Fibroblast of lung (primary cell): ENCODE data around the gene TUSC7. TPM values are rescaled to one million over a fixed set of nuclear protein-coding genes. Genes with fewer than 3 reads are reported as not detected.

ENCODE experiments used
- DNase-seq, 2 donors: peaks; one replicate each; pipeline versions ENCODE4 v3.0.0 to v3.0.0-alpha.2; 2010; ENCODE audit warnings: low read depth in 2 of 2
- H2AFZ ChIP-seq: 2 replicates; pipeline ENCODE4 v1.5.1; 2012; ENCODE audit warnings: low read length, control low read depth, inconsistent platforms
- H3K27ac ChIP-seq: 2 replicates; pipeline ENCODE4 v1.5.1; 2011; ENCODE audit warnings: low read length, control low read depth; ENCODE audit not compliant: insufficient read depth
- H3K27me3 ChIP-seq: 2 replicates; pipeline ENCODE4 v1.5.1; 2011; ENCODE audit warnings: mild to moderate bottlenecking, low read length; ENCODE audit not compliant: control insufficient read depth, insufficient read depth
- H3K36me3 ChIP-seq: 2 replicates; pipeline ENCODE4 v1.5.1; 2011; ENCODE audit warnings: low read length; ENCODE audit not compliant: control insufficient read depth, insufficient read depth
- H3K4me1 ChIP-seq: 2 replicates; pipeline ENCODE4 v1.5.1; 2011; ENCODE audit warnings: low read length; ENCODE audit not compliant: control insufficient read depth, insufficient read depth; ENCODE audit errors: extremely low read depth
- H3K4me2 ChIP-seq: 2 replicates; pipeline ENCODE4 v1.5.1; 2011; ENCODE audit warnings: low read length, control low read depth; ENCODE audit not compliant: insufficient read depth; ENCODE audit errors: extremely low read depth
- H3K4me3 ChIP-seq, 4 experiments: fragments of 200-600 bp in 1 of 4; sonication (generic) in 1 of 4; replicated peaks in 1 of 4; 2 replicates each; pipeline ENCODE4 v1.5.1; 2011 to 2016; ENCODE audit warnings: low read length in 4 of 4, low read depth in 3 of 4, mild to moderate bottlenecking in 3 of 4, control low read depth in 2 of 4, inconsistent platforms in 1 of 4, mixed read lengths in 1 of 4; ENCODE audit not compliant: insufficient read depth in 1 of 4; ENCODE audit errors: control extremely low read depth in 1 of 4
- H3K79me2 ChIP-seq: 2 replicates; pipeline ENCODE4 v1.5.1; 2012; ENCODE audit warnings: mild to moderate bottlenecking, low read length, inconsistent platforms; ENCODE audit not compliant: control insufficient read depth, insufficient read depth
- H3K9ac ChIP-seq: 2 replicates; pipeline ENCODE4 v1.5.1; 2011; ENCODE audit warnings: mild to moderate bottlenecking, low read length, control low read depth; ENCODE audit not compliant: insufficient read depth
- H3K9me3 ChIP-seq: 2 replicates; pipeline ENCODE4 v1.5.1; 2012; ENCODE audit warnings: low read depth, low read length; ENCODE audit not compliant: control insufficient read depth, insufficient read depth
- H4K20me1 ChIP-seq: 2 replicates; pipeline ENCODE4 v1.5.1; 2011; ENCODE audit warnings: low read length; ENCODE audit not compliant: control insufficient read depth, insufficient read depth; ENCODE audit errors: extremely low read depth
- EZH2 ChIP-seq: IDR thresholded peaks from 2 replicates; pipeline ENCODE4 v1.5.1; 2012; ENCODE audit warnings: low read length, control low read depth, mild to moderate bottlenecking; ENCODE audit errors: missing control alignments
- polyA plus RNA-seq, 2 donors: library from polyadenylated mRNA; depleted of rRNA in 1 of 2; stranded (reverse) in 1 of 2; unstranded in 1 of 2; fragments of >200 nt; gene quantifications; 2 replicates each; pipeline ENCODE4 v1.2.1, GENCODE V29; 2011 to 2012; ENCODE audit warnings: missing spikeins in 1 of 2
- total RNA-seq: library from RNA; depleted of rRNA; stranded (reverse); fragments of >200 nt; gene quantifications from 2 replicates; pipeline ENCODE4 v1.2.1, GENCODE V29; 2014
- TF ChIP-seq, protein P1 (sequence below), 2 donors: IDR thresholded peaks in 1 of 2; conservative IDR thresholded peaks in 1 of 2; 1 replicate in 1 of 2; 2 replicates in 1 of 2; pipeline ENCODE4 v1.5.1; 2011 to 2012; ENCODE audit warnings: low read length in 2 of 2, control low read depth in 1 of 2, inconsistent platforms in 1 of 2, low read depth in 1 of 2, mild to moderate bottlenecking in 1 of 2

The TUSC7 gene
- total and polyA plus RNA-seq, 2 donors (not counting 1 experiment from before 2014, with no cell fraction given), result not detected

DNA sequence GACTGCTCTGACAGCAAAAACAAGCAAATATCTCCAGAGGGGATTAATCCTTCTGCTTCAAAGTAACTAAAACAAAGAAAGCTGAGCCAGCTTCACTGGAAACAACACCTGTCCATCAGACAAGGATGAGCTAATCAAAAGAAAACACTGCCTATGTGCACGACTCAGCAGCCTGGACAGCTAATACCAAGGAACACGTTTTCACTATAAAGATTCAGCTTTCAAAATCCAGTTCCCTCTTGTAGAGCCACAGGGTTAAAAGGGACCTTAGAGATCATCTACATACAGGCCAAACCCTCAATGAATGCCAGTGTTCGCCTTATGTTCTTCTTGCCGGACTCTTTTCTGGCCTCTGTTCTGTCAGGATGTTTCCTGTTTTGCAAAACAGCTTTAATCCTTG is 6.9 kb downstream of the TUSC7 start:
- Histone ChIP-seq H3K36me3 (no peaks in the 10 kb centered on the region), H3K27ac (no peak overlapping the region), H4K20me1 (no peaks in the 10 kb centered on the region), H3K9ac (no peak overlapping the region), H3K9me3 (no peaks in the 10 kb centered on the region), H3K27me3 (no peaks in the 10 kb centered on the region), H3K4me2 (no peak overlapping the region), H3K4me1 (no peaks in the 10 kb centered on the region), H2AFZ (no peak overlapping the region), H3K79me2 (no peaks in the 10 kb centered on the region), H3K4me3 (no peak overlapping the region)
- TF ChIP-seq EZH2, result no peak
- TF ChIP-seq, protein P1, sequence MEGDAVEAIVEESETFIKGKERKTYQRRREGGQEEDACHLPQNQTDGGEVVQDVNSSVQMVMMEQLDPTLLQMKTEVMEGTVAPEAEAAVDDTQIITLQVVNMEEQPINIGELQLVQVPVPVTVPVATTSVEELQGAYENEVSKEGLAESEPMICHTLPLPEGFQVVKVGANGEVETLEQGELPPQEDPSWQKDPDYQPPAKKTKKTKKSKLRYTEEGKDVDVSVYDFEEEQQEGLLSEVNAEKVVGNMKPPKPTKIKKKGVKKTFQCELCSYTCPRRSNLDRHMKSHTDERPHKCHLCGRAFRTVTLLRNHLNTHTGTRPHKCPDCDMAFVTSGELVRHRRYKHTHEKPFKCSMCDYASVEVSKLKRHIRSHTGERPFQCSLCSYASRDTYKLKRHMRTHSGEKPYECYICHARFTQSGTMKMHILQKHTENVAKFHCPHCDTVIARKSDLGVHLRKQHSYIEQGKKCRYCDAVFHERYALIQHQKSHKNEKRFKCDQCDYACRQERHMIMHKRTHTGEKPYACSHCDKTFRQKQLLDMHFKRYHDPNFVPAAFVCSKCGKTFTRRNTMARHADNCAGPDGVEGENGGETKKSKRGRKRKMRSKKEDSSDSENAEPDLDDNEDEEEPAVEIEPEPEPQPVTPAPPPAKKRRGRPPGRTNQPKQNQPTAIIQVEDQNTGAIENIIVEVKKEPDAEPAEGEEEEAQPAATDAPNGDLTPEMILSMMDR (conservative IDR thresholded peaks at IDR 0.05 in 1 of 2, IDR thresholded peaks at IDR 0.05 in 1 of 2; ENCODE audit: low read depth in 1 of 2, low read length in 2 of 2), result no peak
- DNase-seq, result no peak

DNA sequence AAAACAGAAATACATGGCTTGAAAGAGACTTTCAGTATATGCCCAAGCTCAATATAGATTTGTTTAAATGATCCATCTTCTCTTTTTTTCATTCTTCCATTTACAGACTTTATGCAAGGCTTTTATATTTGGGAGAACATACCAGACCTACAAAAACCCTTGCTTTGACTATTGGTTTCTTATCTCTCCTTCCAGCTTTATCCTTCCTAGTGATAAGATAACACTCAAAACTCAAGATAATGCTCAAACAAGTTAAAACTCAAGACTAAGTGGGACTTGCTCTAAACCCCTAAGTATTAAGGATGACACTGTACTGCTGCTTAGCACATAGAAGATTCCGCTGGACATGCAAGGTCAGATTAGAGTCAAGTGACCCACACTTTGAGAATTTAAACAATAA is 8.0 kb downstream of the TUSC7 start:
- H3K27ac ChIP-seq, result no peak overlapping the region
- no peak overlapping the region for H3K9ac ChIP-seq
- no peak overlapping the region for H3K4me3 ChIP-seq
- no peak for DNase-seq
- H3K4me1 ChIP-seq, result no peaks in the 10 kb centered on the region
- H4K20me1 ChIP-seq, result no peaks in the 10 kb centered on the region
- H3K79me2 ChIP-seq, result no peaks in the 10 kb centered on the region
- no peak overlapping the region for H2AFZ ChIP-seq
- H3K9me3 ChIP-seq, result no peaks in the 10 kb centered on the region
- TF ChIP-seq EZH2, result no peak
- TF ChIP-seq, protein P1 (conservative IDR thresholded peaks at IDR 0.05 in 1 of 2, IDR thresholded peaks at IDR 0.05 in 1 of 2; ENCODE audit: low read depth in 1 of 2, low read length in 2 of 2), result no peak
- no peak overlapping the region for H3K4me2 ChIP-seq
- no peaks in the 10 kb centered on the region for H3K27me3 ChIP-seq
- H3K36me3 ChIP-seq, result no peaks in the 10 kb centered on the region

DNA sequence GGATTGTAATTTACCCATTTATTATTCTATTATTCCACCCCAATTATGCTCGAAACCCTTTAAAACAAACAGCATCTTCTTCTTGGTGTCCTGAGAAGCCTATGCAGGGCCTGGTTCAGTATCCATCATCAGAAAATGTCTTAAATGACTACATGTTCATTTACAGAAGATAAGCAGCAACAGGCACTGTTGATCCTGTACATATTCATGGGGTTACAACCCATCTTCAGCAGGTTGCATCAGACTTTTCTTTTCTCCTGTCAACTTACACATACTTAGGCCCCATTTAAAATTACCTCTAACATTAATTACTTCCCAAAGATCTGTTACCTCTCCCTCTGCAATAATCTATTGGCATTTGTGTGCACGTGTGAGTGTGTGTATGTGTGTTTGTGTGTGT is 18.9 kb downstream of the TUSC7 start:
- no peaks in the 10 kb centered on the region for H3K79me2 ChIP-seq
- no peaks in the 10 kb centered on the region for H4K20me1 ChIP-seq
- H3K4me2 ChIP-seq, result no peak overlapping the region
- no peaks in the 10 kb centered on the region for H3K27me3 ChIP-seq
- peak in 1 of 2 donors; percentile 2 for DNase-seq
- no peaks in the 10 kb centered on the region for H3K4me1 ChIP-seq
- no peak overlapping the region for H3K4me3 ChIP-seq
- no peaks in the 10 kb centered on the region for H3K36me3 ChIP-seq
- H3K9ac ChIP-seq, result no peak overlapping the region
- H2AFZ ChIP-seq, result no peak overlapping the region
- no peaks in the 10 kb centered on the region for H3K9me3 ChIP-seq
- H3K27ac ChIP-seq, result no peak overlapping the region
- TF ChIP-seq, protein P1 (conservative IDR thresholded peaks at IDR 0.05 in 1 of 2, IDR thresholded peaks at IDR 0.05 in 1 of 2; ENCODE audit: low read depth in 1 of 2, low read length in 2 of 2), result no peak
- no peak for TF ChIP-seq EZH2
